HG03103 (cell line): Measurements from ENCODE around the gene GRID1.

ENCODE experiments used
- ATAC-seq: cut with Tn5 transposase; IDR thresholded peaks from one replicate; pipeline ENCODE4 v1.9.1; 2021; ENCODE audit warnings: low read depth; ENCODE audit not compliant: unreplicated experiment

GRID1 gene

GRCh38 chr10:86219271-86219670, 147.3 kb downstream of the GRID1 start:
- ATAC-seq: no peak

- ATAC-seq: no peak
Measured at GRCh38 chr10:86218842-86219241, 147.8 kb downstream of the GRID1 start.

- ATAC-seq: no peak
Measured at GRCh38 chr10:86218160-86218559, 148.4 kb downstream of the GRID1 start.

- no peak for ATAC-seq
Measured at GRCh38 chr10:86217371-86218080, 149.1 kb downstream of the GRID1 start.

GRCh38 chr10:86216886-86217285, 149.7 kb downstream of the GRID1 start:
- no peak for ATAC-seq

- no peak for ATAC-seq
Measured at GRCh38 chr10:86215712-86216111, 150.9 kb downstream of the GRID1 start.

GRCh38 chr10:86215046-86215445, 151.5 kb downstream of the GRID1 start:
- no peak for ATAC-seq

- ATAC-seq: no peak
Measured at GRCh38 chr10:86213148-86213547, 153.4 kb downstream of the GRID1 start.

GRCh38 chr10:86212391-86212700, 154.2 kb downstream of the GRID1 start:
- no peak for ATAC-seq

- no peak for ATAC-seq
Measured at GRCh38 chr10:86211691-86212390, 154.8 kb downstream of the GRID1 start.

GRCh38 chr10:86210416-86210815, 156.2 kb downstream of the GRID1 start:
- no peak for ATAC-seq

- ATAC-seq: no peak
Measured at GRCh38 chr10:86209726-86210125, 156.9 kb downstream of the GRID1 start.

GRCh38 chr10:86207226-86207625, 159.4 kb downstream of the GRID1 start:
- no peak for ATAC-seq

- ATAC-seq: no peak
Measured at GRCh38 chr10:86206240-86206579, 160.4 kb downstream of the GRID1 start.

- ATAC-seq: no peak
Measured at GRCh38 chr10:86205306-86206239, 161.0 kb downstream of the GRID1 start.

GRCh38 chr10:86204421-86205305, 161.9 kb downstream of the GRID1 start:
- no peak for ATAC-seq

- ATAC-seq: no peak
Measured at GRCh38 chr10:86203162-86203905, 163.3 kb downstream of the GRID1 start.

GRCh38 chr10:86202226-86202735, 164.3 kb downstream of the GRID1 start:
- ATAC-seq: no peak

GRCh38 chr10:86200867-86201266, 165.7 kb downstream of the GRID1 start:
- ATAC-seq: no peak

- no peak for ATAC-seq
Measured at GRCh38 chr10:86200269-86200668, 166.3 kb downstream of the GRID1 start.
